Thoracic aorta (tissue), 2 donors: ENCODE results near the gene PLEK2. TPM values are rescaled to one million over a fixed set of nuclear protein-coding genes. Genes with fewer than 3 reads are reported as not detected.

Source experiments
- ATAC-seq: fragments of 150-250 bp; one replicate; pipeline ENCODE4 v1.8.0; 2017; ENCODE audit warnings: low read depth; ENCODE audit not compliant: insufficient number of reproducible peaks, low FRiP score
- DNase-seq: peaks from one replicate; pipeline ENCODE4 v3.0.0-alpha.2; 2020; ENCODE audit warnings: low spot score
- H3K27ac ChIP-seq, 2 donors: fragments of 200-600 bp; sonication (generic); 1 replicate in 1 of 2; 2 replicates in 1 of 2; pipeline ENCODE4 v1.5.1; 2016; ENCODE audit warnings: mild to moderate bottlenecking in 2 of 2, moderate library complexity in 2 of 2
- H3K27me3 ChIP-seq: fragments of 200-600 bp; sonication (generic); replicated peaks from 2 replicates; pipeline ENCODE4 v1.6.0; 2016; ENCODE audit warnings: mild to moderate bottlenecking; ENCODE audit not compliant: insufficient read depth
- H3K36me3 ChIP-seq: fragments of 200-600 bp; sonication (generic); one replicate; pipeline ENCODE4 v1.5.1; 2016
- H3K4me1 ChIP-seq, 2 donors: fragments of 200-600 bp; sonication (generic); 1 replicate in 1 of 2; 2 replicates in 1 of 2; pipeline versions ENCODE4 v1.5.1 to v1.6.0; 2016; ENCODE audit warnings: low read depth in 2 of 2, mild to moderate bottlenecking in 1 of 2; ENCODE audit not compliant: control insufficient read depth in 1 of 2
- H3K4me3 ChIP-seq: fragments of 200-600 bp; sonication (generic); 2 replicates; pipeline ENCODE4 v1.5.1; 2016; ENCODE audit warnings: mild to moderate bottlenecking
- H3K9me3 ChIP-seq: fragments of 200-600 bp; sonication (generic); 2 replicates; pipeline ENCODE4 v1.5.1; 2016
- CTCF ChIP-seq: fragments of 200-600 bp; sonication (generic); IDR thresholded peaks from one replicate; pipeline ENCODE4 v1.5.1; 2019; ENCODE audit warnings: antibody characterized with exemption
- total RNA-seq, 2 donors: library from RNA; depleted of rRNA; stranded (reverse); fragments of >200 nt; gene quantifications; one replicate each; pipeline versions ENCODE4 v1.1.0 to v1.2.3, GENCODE V29; 2016

Gene PLEK2
- total RNA-seq, 2 donors from 2014 or later = 2.0 to 5.9 TPM

DNA sequence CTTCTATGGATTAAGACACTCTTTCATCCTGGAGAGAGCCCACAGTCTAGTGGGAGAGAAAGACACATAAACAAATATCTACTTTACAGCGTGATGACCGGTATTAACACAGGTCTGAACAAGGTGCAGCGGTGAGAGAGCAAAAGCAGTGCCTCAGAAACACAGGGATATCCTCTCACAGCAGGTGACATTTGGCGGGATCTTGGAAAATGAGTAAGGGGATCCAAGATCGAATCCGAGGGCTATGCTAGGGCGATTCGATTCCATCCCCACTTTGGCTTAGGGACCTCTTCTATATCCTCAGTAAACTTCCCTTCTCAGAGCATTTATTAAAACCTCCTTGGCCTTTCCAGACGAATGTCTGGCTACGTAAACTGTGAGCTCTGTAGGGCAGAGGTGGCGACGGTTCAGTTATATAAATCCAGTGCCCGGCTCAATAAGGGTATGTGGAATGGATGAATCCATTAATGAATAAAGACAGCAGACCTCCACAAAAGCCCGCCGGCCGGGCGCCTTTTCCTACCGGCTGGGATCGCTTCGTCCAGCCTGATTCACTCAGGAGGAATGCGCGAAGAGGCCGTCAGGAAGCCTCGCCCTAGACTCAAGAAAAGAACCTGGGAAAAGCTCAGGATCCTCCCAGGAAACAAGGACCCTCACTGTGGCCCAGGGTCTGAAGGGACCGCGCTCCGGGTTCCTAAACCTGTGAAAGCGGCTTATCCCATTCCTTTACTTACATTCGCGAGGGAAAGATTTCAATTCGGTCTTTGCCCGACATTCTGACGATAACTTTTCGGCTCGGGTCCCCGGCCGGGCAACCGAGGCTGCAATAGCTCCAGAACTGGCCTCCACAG, 52.8 kb downstream of the PLEK2 start:
- H3K4me3 ChIP-seq = peak overlapping the region; percentile 89
- DNase-seq (no peak), ATAC-seq (peak; percentile 4)
- H3K27ac ChIP-seq = peak overlapping the region; percentile 68 to 95
- H3K36me3 ChIP-seq = no peaks in the 10 kb centered on the region
- H3K4me1 ChIP-seq = peaks cover 32 to 53% of the 10 kb centered on the region in 2 donors
- TF ChIP-seq CTCF = no peak
- H3K27me3 ChIP-seq = no peaks in the 10 kb centered on the region
- H3K9me3 ChIP-seq = no peaks in the 10 kb centered on the region

DNA sequence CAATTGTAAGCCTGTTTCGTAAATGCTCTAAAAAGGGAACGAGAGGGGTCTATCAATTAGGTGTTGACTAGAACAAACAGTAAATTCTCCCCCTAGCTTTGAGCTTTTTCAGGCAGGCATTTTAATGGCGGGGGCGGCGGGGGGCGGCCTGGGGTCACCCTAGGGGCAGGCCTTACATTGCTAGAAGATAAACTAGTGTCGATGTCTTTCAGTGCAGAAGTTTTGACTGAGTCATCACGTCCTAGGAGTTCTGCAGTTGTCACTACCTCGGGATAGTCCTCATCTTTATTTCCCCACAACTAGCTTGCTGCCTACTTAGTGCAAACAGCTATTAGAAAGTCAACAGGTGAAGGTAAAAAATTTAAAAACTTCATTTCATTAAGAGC, 54.0 kb downstream of the PLEK2 start:
- peaks cover 32 to 45% of the 10 kb centered on the region in 2 donors for H3K4me1 ChIP-seq
- no peak overlapping the region for H3K27ac ChIP-seq
- no peak for ATAC-seq
- no peak for DNase-seq
- no peaks in the 10 kb centered on the region for H3K27me3 ChIP-seq
- no peaks in the 10 kb centered on the region for H3K36me3 ChIP-seq
- TF ChIP-seq CTCF = no peak
- no peaks in the 10 kb centered on the region for H3K9me3 ChIP-seq
- H3K4me3 ChIP-seq = no peak overlapping the region

GRCh38 chr14:67357186-67357968, 54.6 kb downstream of the PLEK2 start:
- no peak for TF ChIP-seq CTCF
- Histone ChIP-seq H3K9me3 (no peaks in the 10 kb centered on the region), H3K36me3 (peaks cover under 1% of the 10 kb centered on the region), H3K27ac (no peak overlapping the region), H3K27me3 (no peaks in the 10 kb centered on the region), H3K4me3 (no peak overlapping the region), H3K4me1 (peaks cover 28 to 39% of the 10 kb centered on the region in 2 donors)
- DNase-seq = no peak
- no peak for ATAC-seq

GRCh38 chr14:67352055-67352454, 59.9 kb downstream of the PLEK2 start:
- TF ChIP-seq CTCF = no peak
- DNase-seq = no peak
- Histone ChIP-seq H3K4me3 (no peak overlapping the region), H3K36me3 (peaks cover 37% of the 10 kb centered on the region), H3K27ac (no peak overlapping the region), H3K9me3 (no peaks in the 10 kb centered on the region), H3K4me1 (peaks cover 0 to 5% of the 10 kb centered on the region in 2 donors), H3K27me3 (no peaks in the 10 kb centered on the region)
- no peak for ATAC-seq

- DNase-seq (no peak), ATAC-seq (no peak)
- H3K4me3 ChIP-seq = no peak overlapping the region
- no peak for TF ChIP-seq CTCF
- H3K27me3 ChIP-seq = no peaks in the 10 kb centered on the region
- no peak overlapping the region for H3K27ac ChIP-seq
- no peaks in the 10 kb centered on the region for H3K9me3 ChIP-seq
- H3K36me3 ChIP-seq = peaks cover 45% of the 10 kb centered on the region
- no peaks in the 10 kb centered on the region for H3K4me1 ChIP-seq
Observed at GRCh38 chr14:67345583-67345982, 66.4 kb downstream of the PLEK2 start.
